Rectal smooth muscle tissue (tissue), 1 donor: ENCODE measurements around the gene NAPA.
"Not testable (repeated sequence)": the region's sequence is repeated elsewhere in the genome, so short reads cannot be mapped to it uniquely, and the experiment has no call there.

Source experiments
- H3K27ac ChIP-seq: one replicate; pipeline ENCODE4 v1.7.0; 2013; ENCODE audit warnings: low read depth, low read length, inconsistent platforms
- H3K27me3 ChIP-seq: one replicate; pipeline ENCODE4 v1.7.0; 2013; ENCODE audit warnings: low read length; ENCODE audit not compliant: control insufficient read depth, insufficient read depth
- H3K36me3 ChIP-seq: one replicate; pipeline ENCODE4 v1.7.0; 2013; ENCODE audit warnings: low read length; ENCODE audit not compliant: control insufficient read depth, insufficient read depth
- H3K4me1 ChIP-seq: one replicate; pipeline ENCODE4 v1.7.0; 2013; ENCODE audit warnings: low read length; ENCODE audit not compliant: control insufficient read depth, insufficient read depth
- H3K4me3 ChIP-seq: one replicate; pipeline ENCODE4 v1.7.0; 2013; ENCODE audit warnings: low read length
- H3K9ac ChIP-seq: one replicate; pipeline ENCODE4 v1.7.0; 2013; ENCODE audit warnings: low read length

The NAPA gene

DNA sequence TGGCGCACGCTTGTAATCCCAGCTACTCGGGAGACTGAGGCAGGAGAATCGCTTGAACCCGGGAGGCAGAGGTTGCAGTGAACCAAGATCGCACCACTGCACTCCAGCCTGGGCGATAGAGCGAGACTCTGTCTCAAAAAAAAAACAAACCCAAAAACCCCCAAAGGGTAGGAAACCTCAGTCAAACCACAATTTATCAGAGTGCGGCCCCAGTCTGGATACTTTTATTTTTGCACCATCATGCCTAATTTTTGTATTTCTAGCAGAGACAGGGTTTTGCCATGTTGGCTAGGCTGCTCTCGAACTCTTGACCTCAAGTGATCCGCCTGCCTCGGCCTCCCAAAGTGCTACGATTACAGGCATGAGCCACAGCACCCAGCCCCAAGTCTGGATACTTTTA, 28.6 kb downstream of the NAPA start:
- not testable (repeated sequence) for H3K27me3 ChIP-seq, H3K4me1 ChIP-seq, H3K27ac ChIP-seq, H3K4me3 ChIP-seq, H3K9ac ChIP-seq, H3K36me3 ChIP-seq

DNA sequence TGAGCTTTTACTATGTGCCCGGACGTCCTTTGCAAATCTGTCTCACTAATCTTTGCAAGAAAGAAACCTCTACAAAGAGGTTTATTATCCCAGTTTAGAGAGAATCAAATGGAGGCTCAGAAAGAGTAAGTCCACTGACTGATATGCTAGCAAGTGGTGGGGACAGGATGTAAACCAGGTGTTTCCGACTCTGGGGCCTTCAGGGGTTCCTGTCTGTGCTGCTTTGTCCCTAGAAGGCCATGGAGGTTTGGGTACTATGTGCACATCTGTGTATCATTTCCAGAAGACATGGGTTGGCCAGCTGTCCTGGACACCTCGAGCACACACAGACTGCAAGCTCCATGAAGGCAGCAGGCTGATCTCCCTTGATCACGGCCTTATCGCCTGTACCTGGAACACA, 29.7 kb downstream of the NAPA start:
- Histone ChIP-seq H3K27me3 (no peaks in the 10 kb centered on the region), H3K4me1 (no peaks in the 10 kb centered on the region), H3K27ac (no peak overlapping the region), H3K9ac (no peak overlapping the region), H3K4me3 (no peak overlapping the region), H3K36me3 (no peaks in the 10 kb centered on the region)

DNA sequence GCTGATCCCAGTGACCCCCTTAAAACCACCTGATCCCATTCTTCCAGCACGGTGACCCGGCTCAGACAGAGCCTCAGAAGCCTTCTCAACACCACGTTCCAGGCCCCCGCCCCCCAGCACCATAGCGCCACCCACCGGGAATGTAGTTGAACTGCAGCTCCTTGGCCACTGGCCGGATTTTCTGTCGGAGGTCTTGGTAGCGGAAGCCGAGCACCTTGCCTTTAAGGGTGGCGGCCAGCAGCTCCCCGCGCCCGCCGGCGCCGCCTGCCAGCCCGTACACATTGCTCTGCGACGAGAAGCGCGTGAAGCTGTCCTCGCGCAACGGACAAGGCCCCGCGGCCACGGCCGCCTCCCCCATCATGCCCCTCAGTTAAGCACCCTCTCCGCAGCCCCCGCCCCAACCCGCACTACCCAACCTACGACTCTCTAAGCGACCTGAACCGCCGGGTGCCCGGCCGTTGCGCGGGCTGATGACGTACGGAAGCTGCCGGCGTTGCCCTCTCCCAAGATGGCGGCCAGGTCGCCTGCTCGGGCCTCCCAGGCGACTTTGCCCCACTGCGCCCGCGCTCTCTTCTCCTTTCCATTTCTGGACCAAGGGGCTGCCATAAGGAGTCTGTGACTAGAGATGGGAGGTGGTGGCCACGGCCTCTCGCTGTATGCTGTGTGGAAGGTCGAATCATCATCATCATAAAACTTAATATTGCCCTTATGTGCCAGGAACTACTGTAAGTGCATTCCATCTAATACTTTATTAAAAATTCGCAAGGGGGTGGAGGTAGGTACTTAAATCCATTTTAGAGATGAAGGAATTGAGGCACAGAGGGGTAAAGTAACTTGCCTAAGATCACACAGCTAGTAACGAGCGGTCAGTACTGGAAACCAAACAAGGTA, 30.8 kb downstream of the NAPA start, which contains the start of gene KPTN:
TSS of gene KPTN (minus strand) at position 420 of the 891 bp plus-strand sequence. CDS start at position 361, 59 bp downstream.
- Histone ChIP-seq H3K4me3 (peak within 1 kb of the TSS; percentile 68), H3K36me3 (no peaks in the 10 kb centered on the region), H3K27me3 (no peaks in the 10 kb centered on the region), H3K4me1 (no peaks in the 10 kb centered on the region), H3K9ac (peak within 1 kb of the TSS; percentile 66), H3K27ac (peak within 1 kb of the TSS; percentile 83)

DNA sequence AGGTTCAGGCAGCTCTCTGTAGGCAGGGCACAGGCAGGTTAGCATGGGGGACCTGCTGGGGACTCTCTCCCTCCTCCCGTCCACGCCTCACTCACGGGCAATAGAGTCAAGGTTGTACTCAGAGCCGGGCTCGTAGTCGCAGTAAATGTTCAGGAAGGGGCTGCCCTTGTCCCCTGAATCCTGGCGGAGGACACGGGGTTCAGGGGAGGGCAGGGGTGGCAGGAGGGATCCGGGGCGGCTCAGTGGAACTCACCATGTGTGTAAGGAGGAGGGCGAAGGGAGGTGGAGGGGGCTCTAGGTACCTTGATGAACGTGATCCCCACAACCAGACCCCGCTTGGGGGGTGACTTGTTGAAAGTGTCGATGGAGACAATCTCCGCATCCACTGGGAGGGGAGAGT, 31.7 kb downstream of the NAPA start:
- Histone ChIP-seq H3K9ac (no peak overlapping the region), H3K4me1 (no peaks in the 10 kb centered on the region), H3K27me3 (no peaks in the 10 kb centered on the region), H3K4me3 (peak overlapping the region; percentile 68), H3K36me3 (no peaks in the 10 kb centered on the region), H3K27ac (no peak overlapping the region)

DNA sequence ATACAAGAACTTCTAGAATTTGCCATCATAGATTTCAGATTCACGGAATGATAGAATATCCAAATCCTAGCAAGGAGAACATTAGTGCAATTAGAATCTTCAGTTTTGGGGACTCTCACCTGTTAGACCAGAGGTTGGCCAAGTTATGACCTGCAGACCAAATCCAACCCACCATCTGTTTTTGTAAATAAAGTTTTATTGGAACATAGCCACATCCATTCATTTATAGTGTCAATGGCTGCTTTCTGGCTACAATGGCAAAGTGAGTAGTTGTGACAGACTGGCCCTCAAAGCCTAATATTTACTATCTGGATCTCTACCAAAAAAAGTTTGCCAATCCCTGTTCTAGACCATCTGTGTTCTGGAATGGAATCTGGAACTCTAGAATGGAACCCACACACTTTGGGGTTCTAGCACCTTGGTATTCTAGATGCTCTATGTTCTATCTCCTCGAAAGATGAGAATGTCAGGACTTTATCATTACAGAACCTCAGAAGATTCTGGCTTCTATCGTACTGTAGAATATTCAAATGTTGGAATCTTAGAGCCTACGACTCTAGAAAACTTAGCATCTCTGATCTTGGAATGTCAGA, 33.3 kb downstream of the NAPA start:
- Histone ChIP-seq H3K4me3 (no peak overlapping the region), H3K27me3 (no peaks in the 10 kb centered on the region), H3K9ac (no peak overlapping the region), H3K4me1 (no peaks in the 10 kb centered on the region), H3K36me3 (no peaks in the 10 kb centered on the region), H3K27ac (no peak overlapping the region)

DNA sequence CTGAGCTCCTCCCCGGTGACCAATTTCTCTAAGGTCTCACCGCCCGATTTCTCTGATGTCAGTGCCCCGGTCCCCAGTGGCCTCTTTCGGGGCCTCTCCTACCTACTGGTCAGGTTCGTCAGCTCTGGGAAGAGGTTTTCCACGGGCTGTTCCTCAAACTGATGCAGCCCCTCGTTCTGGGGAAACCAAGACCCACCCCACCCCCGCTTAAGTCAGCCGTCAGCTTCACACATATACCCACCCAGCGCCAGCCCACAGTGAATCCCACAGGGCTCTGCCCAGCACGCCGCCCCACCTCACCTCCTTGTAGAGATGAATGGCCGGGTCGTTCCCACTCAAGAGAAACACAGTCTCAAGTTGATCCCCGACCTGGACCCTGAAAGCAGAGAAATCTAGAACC, 34.2 kb downstream of the NAPA start:
- Histone ChIP-seq H3K27me3 (no peaks in the 10 kb centered on the region), H3K27ac (no peak overlapping the region), H3K4me1 (no peaks in the 10 kb centered on the region), H3K4me3 (no peak overlapping the region), H3K9ac (no peak overlapping the region), H3K36me3 (no peaks in the 10 kb centered on the region)

DNA sequence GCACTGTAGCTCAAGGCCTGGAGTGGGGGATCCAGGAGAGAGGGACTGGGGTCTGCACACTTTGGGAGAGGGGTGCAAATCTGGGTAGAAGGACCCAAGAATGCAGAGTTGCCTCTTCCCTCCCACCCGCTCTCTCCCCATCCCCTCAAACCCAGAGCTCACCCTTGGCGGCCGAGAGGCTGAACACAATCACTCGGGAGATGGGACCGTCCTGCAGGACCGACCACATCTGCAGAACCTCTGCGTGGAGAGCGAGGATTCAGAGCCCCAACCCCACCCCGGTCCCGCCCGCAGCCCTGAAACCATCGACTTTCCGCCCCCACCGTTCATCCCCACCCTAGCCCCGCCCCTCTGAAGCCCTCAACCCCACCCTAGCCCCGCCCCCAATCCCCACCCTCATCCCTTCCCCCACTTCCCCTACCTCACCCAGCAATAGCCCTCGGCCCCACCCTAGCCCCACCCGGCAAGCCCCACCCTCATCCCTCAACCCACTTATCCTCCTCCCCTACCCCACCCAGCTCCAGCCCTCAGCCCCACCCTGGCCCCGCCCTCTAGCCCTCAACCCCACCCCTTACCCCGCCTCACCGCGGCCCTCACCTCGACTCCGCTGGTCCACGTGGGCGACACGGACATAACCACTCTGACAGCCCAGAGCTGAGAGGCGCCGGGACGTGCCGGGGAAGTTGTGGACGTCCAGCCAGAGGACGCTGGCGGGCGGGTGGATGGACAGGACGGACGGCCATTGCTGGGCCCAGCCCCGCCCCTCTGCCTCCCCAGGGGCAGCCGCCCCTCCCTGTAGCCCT, 35.0 kb downstream of the NAPA start:
- H3K4me3 ChIP-seq, result no peak overlapping the region

DNA sequence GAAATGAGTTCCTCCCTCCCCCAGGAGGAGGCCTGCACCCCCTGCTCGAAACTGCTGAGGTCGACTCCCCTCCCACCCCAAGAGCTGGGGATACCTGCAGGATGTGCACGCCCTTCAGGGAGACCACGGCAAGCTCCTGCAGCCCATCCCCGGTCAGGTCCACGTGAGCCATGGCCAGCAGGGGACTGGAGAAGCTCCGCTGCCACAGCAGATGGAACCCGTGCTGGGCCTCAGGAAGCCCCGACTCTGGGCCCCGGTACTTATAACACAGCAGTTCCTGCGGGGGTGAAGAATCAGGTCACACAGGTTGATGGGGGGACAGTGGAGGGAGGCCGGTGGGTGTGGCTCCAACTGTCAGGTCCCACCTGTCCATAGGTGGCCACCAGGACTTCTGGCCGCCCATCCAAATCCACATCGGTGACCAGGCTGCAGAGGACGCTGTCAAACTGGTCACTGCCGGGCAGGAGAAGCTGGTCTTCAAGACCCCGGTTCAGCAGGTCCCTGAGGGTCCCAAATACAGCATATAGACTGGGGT, 38.4 kb downstream of the NAPA start:
- H3K36me3 ChIP-seq, result no peaks in the 10 kb centered on the region

More for the DNA sequence above, 35.0 kb downstream of the NAPA start:
- Histone ChIP-seq H3K4me1 (no peaks in the 10 kb centered on the region), H3K9ac (no peak overlapping the region), H3K27ac (no peak overlapping the region), H3K27me3 (no peaks in the 10 kb centered on the region), H3K36me3 (no peaks in the 10 kb centered on the region)

DNA sequence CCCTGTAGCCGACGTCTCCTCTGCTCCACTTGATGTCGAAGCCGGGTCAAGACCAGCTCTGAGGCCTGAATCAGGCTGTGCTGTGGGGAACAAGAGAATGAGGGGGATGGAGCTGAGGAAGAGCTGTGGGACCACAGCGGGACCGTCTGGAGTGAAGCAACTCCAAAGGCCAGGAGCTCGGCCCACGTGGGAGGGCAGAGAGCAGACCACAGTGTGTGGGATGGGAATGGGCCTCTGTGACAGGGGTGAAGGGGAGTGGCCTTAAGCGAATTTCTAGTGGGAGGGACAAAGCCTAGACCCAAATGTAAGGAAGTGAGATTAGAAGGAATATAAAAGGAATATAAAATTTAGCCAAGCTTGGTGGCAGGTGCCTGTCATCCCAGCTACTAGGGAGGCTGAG, 39.4 kb downstream of the NAPA start:
- Histone ChIP-seq H3K36me3 (no peaks in the 10 kb centered on the region), H3K4me1 (peaks cover 1% of the 10 kb centered on the region), H3K4me3 (no peak overlapping the region), H3K9ac (no peak overlapping the region), H3K27ac (no peak overlapping the region), H3K27me3 (peaks cover 7% of the 10 kb centered on the region)

More for the DNA sequence above, 38.4 kb downstream of the NAPA start:
- no peak overlapping the region for H3K4me3 ChIP-seq
- H3K27me3 ChIP-seq, result no peaks in the 10 kb centered on the region
- H3K27ac ChIP-seq, result no peak overlapping the region
- no peaks in the 10 kb centered on the region for H3K4me1 ChIP-seq
- H3K9ac ChIP-seq, result no peak overlapping the region

DNA sequence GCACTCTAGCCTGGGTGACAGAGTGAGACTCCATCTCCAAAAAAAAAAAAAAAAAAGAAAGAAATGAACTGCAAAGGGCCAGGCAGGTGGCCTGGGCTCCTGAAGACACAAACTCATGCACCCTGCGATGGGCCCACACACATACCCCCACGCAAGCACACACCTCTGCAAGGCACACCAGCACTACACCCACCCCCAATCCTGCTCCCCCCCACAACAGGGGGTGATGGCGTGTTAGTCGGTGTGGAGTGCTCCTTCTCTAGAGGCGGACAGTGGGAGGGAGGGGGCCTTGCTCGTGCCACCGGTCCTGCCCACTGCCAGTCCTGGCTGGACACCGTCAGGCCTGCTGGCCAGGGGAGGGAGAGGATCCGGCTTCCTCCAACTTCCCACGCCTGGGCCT, 41.5 kb downstream of the NAPA start:
- peaks cover 15% of the 10 kb centered on the region for H3K27me3 ChIP-seq
- H3K36me3 ChIP-seq, result no peaks in the 10 kb centered on the region
- no peak overlapping the region for H3K4me3 ChIP-seq
- H3K27ac ChIP-seq, result no peak overlapping the region
- H3K9ac ChIP-seq, result no peak overlapping the region
- H3K4me1 ChIP-seq, result peaks cover 12% of the 10 kb centered on the region

DNA sequence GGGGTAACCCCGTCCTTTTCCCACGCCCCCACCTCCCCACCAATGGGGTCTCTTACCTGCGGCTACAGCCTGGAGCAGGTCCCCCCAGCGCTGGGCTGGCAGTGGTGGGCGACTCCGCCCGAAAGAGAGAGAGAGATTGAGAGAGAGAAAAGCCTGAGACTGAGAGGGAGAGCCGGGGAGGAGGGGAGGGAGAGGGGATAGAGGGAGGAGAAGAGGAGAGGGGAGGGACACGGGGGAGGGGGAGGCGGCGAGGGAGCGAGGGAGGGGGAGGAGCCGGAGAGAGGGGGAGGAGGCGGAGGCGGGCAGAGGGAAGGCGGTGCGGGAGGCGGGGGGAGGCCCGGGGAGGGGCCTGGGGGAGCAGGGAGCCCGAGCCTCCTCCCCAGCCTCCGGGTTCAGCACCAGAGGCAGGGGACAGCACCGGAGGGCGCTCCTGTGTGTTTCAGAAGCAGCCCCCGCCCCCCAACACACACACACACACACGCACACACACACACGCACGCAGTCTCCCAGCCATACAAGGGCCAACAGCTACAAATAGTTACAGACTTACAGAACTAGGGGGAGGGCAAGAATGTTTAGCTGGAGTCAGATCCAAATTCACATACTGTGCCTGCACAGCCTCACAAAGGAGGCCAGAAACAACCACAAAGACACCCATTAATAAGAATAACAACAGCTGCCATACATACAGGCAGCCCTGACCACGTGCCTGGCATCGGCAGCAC, 43.0 kb downstream of the NAPA start, which contains the start of gene SLC8A2:
TSS of gene SLC8A2 (minus strand) at position 161 of the 725 bp plus-strand sequence. CDS start 5,490 bp downstream, outside the sequence.
- H3K36me3 ChIP-seq, result no peaks in the 10 kb centered on the region
- H3K4me1 ChIP-seq, result peaks cover 12% of the 10 kb centered on the region
- H3K27me3 ChIP-seq, result peaks cover 15% of the 10 kb centered on the region
- H3K27ac ChIP-seq, result peak within 1 kb of the TSS; percentile 71
- H3K4me3 ChIP-seq, result peak within 1 kb of the TSS; percentile 55
- H3K9ac ChIP-seq, result no peak within 1 kb of the TSS
